Measurements from ENCODE around the gene FRMD5. TPM values are rescaled to one million over a fixed set of nuclear protein-coding genes. Genes with fewer than 3 reads are reported as not detected.

The FRMD5 gene
- total RNA-seq, 1 experiment from 2014 or later: 3.9 TPM

- Histone ChIP-seq H3K4ac (ENCODE audit: low read depth, low read length) (no peak overlapping the region), H2BK12ac (ENCODE audit: insufficient read length, low read depth, low read length) (no peak overlapping the region), H3K27me3 (ENCODE audit: insufficient read depth, low read length) (no peaks in the 10 kb centered on the region), H4K8ac (replicated peaks; ENCODE audit: insufficient read length, low read depth, low read length) (no peak overlapping the region), H3K27ac (ENCODE audit: insufficient read length, low read depth, low read length) (no peak overlapping the region), H4K91ac (ENCODE audit: insufficient read length, low read depth, low read length) (no peak overlapping the region), H4K20me1 (ENCODE audit: control insufficient read depth, insufficient read depth, insufficient read length) (no peaks in the 10 kb centered on the region), H2BK15ac (ENCODE audit: low read depth, low read length) (no peak overlapping the region), H2BK5ac (ENCODE audit: insufficient read length, low read length) (no peak overlapping the region), H3K4me2 (ENCODE audit: insufficient read depth, insufficient read length, low read length) (no peak overlapping the region), H3K79me2 (ENCODE audit: insufficient read depth, low read length) (no peaks in the 10 kb centered on the region), H3K79me1 (ENCODE audit: insufficient read depth, low read depth, low read length, poor library complexity, severe bottlenecking) (no peaks in the 10 kb centered on the region), H3K4me1 (ENCODE audit: insufficient read depth, low read length) (peaks cover 6% of the 10 kb centered on the region; the same call in 1 of the 2 replicates), H4K5ac (ENCODE audit: insufficient read length, low read depth, low read length) (no peak overlapping the region), H3K23ac (ENCODE audit: insufficient read length, low read depth, low read length) (no peak overlapping the region), H3K23me2 (ENCODE audit: insufficient read length, low read depth, low read length, poor library complexity, severe bottlenecking) (no peaks in the 10 kb centered on the region), H2AFZ (ENCODE audit: low read length) (no peak overlapping the region), H3K9me3 (ENCODE audit: control insufficient read depth, low read depth, low read length) (no peaks in the 10 kb centered on the region), H3K56ac (ENCODE audit: insufficient read length, low read depth, low read length) (no peak overlapping the region), H3K18ac (ENCODE audit: insufficient read length, low read depth, low read length) (no peak overlapping the region), H2BK120ac (ENCODE audit: low read depth, low read length, poor library complexity, severe bottlenecking) (no peak overlapping the region), H3T11ph (ENCODE audit: low read length) (no peak overlapping the region), H3K14ac (ENCODE audit: insufficient read depth, low read length) (no peak overlapping the region; the same call in 1 of the 2 replicates), H2BK20ac (ENCODE audit: low read depth, low read length, poor library complexity, severe bottlenecking) (no peak overlapping the region), H2AK5ac (ENCODE audit: insufficient read length, low read length) (no peak overlapping the region), H3K9ac (ENCODE audit: extremely low read depth, insufficient read length, low read length) (no peak overlapping the region)
- peaks cover 11 to 34% (median 11%) of the 10 kb centered on the region in 3 experiments for H3K36me3 Mint-ChIP-seq (ENCODE audit: insufficient read depth in 1 of 3, low read depth in 3 of 3)
- peak overlapping the region in 1 of 3 experiments; percentile 44; a peak in 3 of 7 replicates for H3K27ac Mint-ChIP-seq
- no peaks in the 10 kb centered on the region for H3K27me3 Mint-ChIP-seq (ENCODE audit: low read depth)
- H3K4me3 Mint-ChIP-seq: no peak overlapping the region
- no peak for TF ChIP-seq CTCF (conservative IDR thresholded peaks at IDR 0.05)
- H3K4me1 Mint-ChIP-seq: peaks cover 17 to 20% of the 10 kb centered on the region in 2 experiments
- no peaks in the 10 kb centered on the region for H3K9me3 Mint-ChIP-seq
- no CpG with 5 or more reads among the region's 4 CpGs for WGBS (ENCODE audit: extremely low coverage, insufficient read length, low lambda C conversion rate)
- no peak for DNase-seq
These were observed 313.8 kb downstream of the FRMD5 start for GRCh38 chr15:43881245-43881644.
